Tibial nerve (tissue), 4 donors: ENCODE results near the gene HK3. TPM values are rescaled to one million over a fixed set of nuclear protein-coding genes. Genes with fewer than 3 reads are reported as not detected.

Experiments
- DNase-seq, 2 donors: peaks; one replicate each; pipeline ENCODE4 v3.0.0-alpha.2; 2019; ENCODE audit warnings: low spot score in 2 of 2
- H3K27ac ChIP-seq, 4 donors: fragments of 200-600 bp; sonication (generic) in 3 of 4; one replicate each; pipeline ENCODE4 v1.5.1; 2017 to 2019; ENCODE audit warnings: mild to moderate bottlenecking in 1 of 4
- H3K27me3 ChIP-seq, 2 donors: fragments of 200-600 bp; sonication (generic) in 1 of 2; one replicate each; pipeline versions ENCODE4 v1.5.1 to v1.6.0; 2017 to 2019
- H3K36me3 ChIP-seq, 3 donors: fragments of 200-600 bp; sonication (generic); one replicate each; pipeline ENCODE4 v1.5.1; 2018 to 2019
- H3K4me1 ChIP-seq, 4 donors: fragments of 200-600 bp; sonication (generic) in 3 of 4; one replicate each; pipeline ENCODE4 v1.5.1; 2017 to 2019
- H3K4me3 ChIP-seq, 4 donors: fragments of 200-600 bp; sonication (generic) in 3 of 4; one replicate each; pipeline ENCODE4 v1.5.1; 2017 to 2019; ENCODE audit warnings: mild to moderate bottlenecking in 1 of 4, moderate library complexity in 1 of 4
- H3K9me3 ChIP-seq, 4 donors: fragments of 200-600 bp; sonication (generic) in 3 of 4; one replicate each; pipeline ENCODE4 v1.5.1; 2017 to 2019
- CTCF ChIP-seq, 5 experiments: fragments of 200-600 bp in 3 of 5; fragments of 450-650 bp in 2 of 5; sonication (generic) in 3 of 5; IDR thresholded peaks; one replicate each; pipeline ENCODE4 v1.5.1; 2016 to 2019; ENCODE audit warnings: antibody characterized with exemption in 5 of 5, mild to moderate bottlenecking in 3 of 5, moderate library complexity in 2 of 5
- EP300 ChIP-seq, 2 donors: sonication (generic); formaldehyde crosslinking; IDR thresholded peaks; one replicate each; pipeline ENCODE4 v1.6.1; 2017; ENCODE audit warnings: antibody characterized with exemption in 2 of 2, mild to moderate bottlenecking in 1 of 2
- POLR2A ChIP-seq, 2 donors: fragments of 450-650 bp; IDR thresholded peaks; one replicate each; pipeline ENCODE4 v1.6.1; 2017; ENCODE audit warnings: antibody characterized with exemption in 2 of 2, mild to moderate bottlenecking in 2 of 2, moderate library complexity in 2 of 2
- WGBS, 2 donors: methylation state at CpG; one replicate each; pipeline ENCODE4 v1.1.5; 2018; 5-methylcytosine and 5-hydroxymethylcytosine counted together
- total RNA-seq, 4 donors: library from RNA; depleted of rRNA; stranded (reverse); fragments of >200 nt; gene quantifications; one replicate each; pipeline ENCODE4 v1.1.0, GENCODE V29; 2016

The HK3 gene
- total RNA-seq, 4 donors from 2014 or later: 6.7 to 24.0 (median 15.0) TPM

DNA sequence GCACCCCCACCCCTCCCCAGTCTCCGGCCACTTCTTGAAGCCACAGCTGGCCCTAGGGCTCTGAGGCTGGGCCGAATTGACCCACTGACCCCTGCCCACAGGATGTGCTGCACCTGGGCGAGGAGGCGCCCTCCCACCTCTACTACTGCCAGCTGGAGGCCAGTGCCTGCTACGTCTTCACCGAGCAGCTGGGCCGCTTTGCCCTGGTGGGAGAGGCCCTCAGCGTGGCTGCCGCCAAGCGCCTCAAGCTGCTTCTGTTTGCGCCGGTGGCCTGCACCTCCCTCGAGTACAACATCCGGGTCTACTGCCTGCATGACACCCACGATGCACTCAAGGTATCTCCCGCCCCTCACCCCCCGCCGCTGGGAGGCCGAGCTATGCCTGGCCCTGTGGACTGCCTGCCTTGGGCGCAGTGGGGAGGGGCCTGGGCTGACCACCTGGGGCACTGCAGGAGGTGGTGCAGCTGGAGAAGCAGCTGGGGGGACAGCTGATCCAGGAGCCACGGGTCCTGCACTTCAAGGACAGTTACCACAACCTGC lies 21.3 kb downstream of the HK3 start:
- Histone ChIP-seq H3K9me3 (no peaks in the 10 kb centered on the region), H3K4me3 (no peak overlapping the region), H3K36me3 (peaks cover 0 to 9% (median 0%) of the 10 kb centered on the region in 3 donors), H3K27ac (no peak overlapping the region), H3K27me3 (peaks cover 0 to 38% of the 10 kb centered on the region in 2 donors), H3K4me1 (no peaks in the 10 kb centered on the region)
- 27 to 65% methylated on average over 2 to 3 of the region's 21 CpGs for WGBS, 2 donors
- TF ChIP-seq CTCF (IDR thresholded peaks at IDR 0.05) (no peak), POLR2A (IDR thresholded peaks at IDR 0.05) (no peak), EP300 (IDR thresholded peaks at IDR 0.05) (no peak)
- no peak for DNase-seq

DNA sequence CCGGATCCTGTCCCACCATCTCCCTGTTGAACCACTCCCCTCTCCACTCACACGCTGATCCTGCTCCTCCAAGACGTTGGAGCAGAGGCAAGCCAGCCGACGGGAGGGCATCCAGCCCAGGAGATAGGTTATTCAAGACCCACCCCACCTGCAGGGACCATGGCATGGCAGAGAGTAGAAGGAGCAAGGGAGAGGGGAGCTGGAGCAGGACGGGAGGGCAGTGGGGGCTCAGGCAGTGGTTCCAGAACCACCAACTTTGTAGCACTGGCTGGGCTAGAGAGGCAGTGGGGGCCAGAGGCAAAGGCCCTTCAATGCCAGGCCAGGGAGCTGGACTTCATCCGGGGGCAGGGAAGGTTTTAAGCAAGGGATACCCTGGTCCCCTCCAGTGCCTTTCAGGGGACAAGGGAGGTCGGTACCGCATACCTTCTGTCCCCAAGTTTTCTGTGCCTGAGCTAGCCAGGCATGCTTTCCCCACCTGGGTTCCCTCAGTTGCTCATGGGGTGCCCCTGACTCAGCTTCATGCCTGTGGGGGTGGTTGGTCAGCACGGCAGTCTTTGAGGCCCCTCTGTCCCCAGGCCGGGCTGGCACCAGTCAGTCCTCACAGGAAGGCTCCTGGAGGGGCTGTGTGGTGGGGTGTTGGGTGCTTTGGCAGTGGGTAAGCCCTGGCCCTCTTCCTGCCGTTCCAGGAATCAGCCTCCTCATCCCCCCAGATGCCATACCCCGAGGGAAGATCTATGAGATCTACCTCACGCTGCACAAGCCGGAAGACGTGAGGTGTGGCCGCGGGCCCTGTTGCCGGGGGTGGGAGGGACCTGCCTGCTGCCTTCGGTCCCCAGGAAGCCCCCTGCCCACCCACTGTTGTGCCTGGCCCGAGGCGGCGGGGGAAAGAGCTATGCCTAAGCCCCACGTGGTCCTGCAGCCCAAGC lies 22.4 kb downstream of the HK3 start:
- Histone ChIP-seq H3K4me3 (no peak overlapping the region), H3K36me3 (peaks cover 0 to 8% (median 0%) of the 10 kb centered on the region in 3 donors), H3K27ac (no peak overlapping the region), H3K4me1 (no peaks in the 10 kb centered on the region), H3K9me3 (no peaks in the 10 kb centered on the region), H3K27me3 (peaks cover 0 to 38% of the 10 kb centered on the region in 2 donors)
- no peak for DNase-seq
- no peak for TF ChIP-seq POLR2A (IDR thresholded peaks at IDR 0.05)
- TF ChIP-seq CTCF (IDR thresholded peaks at IDR 0.05): no peak
- WGBS, 2 donors: 62 to 63% methylated on average over 12 to 24 of the region's 24 CpGs

DNA sequence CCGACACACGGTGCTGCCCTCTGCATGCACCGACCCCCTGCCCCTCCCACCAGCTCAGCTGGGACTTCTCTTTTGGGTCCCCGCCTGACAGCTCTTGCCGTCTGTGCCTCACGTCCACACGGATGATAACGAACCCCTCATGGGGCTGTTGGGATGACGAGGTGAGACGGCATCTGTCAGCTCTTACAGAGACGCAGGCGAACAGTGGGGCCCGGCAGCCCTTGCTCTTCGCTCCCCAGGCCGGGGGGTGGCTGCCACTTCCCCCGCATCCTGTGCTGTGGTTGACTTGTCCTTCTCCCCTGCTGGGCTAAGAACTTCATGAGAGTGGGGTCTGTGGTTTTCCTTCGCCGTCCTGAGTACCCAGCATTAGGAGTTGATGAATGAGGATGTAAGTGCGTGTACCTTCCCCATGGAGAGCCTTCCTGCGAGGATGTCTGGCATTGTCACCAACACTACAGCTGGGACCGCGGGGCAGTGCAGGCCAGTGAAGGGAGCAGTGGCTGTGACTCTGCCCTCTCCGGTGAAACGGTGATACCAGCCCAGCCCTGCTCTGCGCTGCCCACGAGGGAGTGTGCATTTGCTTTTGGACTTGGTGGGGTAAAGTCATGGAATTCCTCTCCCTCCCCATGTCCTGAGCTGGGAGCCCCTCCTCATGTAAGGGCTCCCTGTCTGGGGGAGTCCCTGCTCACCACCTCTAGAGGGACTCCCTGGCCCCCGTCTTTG lies 23.2 kb downstream of the HK3 start:
- H3K27me3 ChIP-seq: peaks cover 0 to 38% of the 10 kb centered on the region in 2 donors
- no peak overlapping the region for H3K4me3 ChIP-seq
- no peak for DNase-seq
- H3K27ac ChIP-seq: no peak overlapping the region
- no peaks in the 10 kb centered on the region for H3K36me3 ChIP-seq
- no peaks in the 10 kb centered on the region for H3K4me1 ChIP-seq
- TF ChIP-seq POLR2A (IDR thresholded peaks at IDR 0.05) (no peak), CTCF (IDR thresholded peaks at IDR 0.05) (no peak), EP300 (IDR thresholded peaks at IDR 0.05) (no peak)
- no peaks in the 10 kb centered on the region for H3K9me3 ChIP-seq
- 40 to 46% methylated on average over 25 to 26 of the region's 27 CpGs for WGBS, 2 donors

- H3K36me3 ChIP-seq: no peaks in the 10 kb centered on the region
- no peak for DNase-seq
- H3K4me3 ChIP-seq: no peak overlapping the region
- no peaks in the 10 kb centered on the region for H3K9me3 ChIP-seq
- H3K27ac ChIP-seq: no peak overlapping the region
- H3K27me3 ChIP-seq: peaks cover 0 to 38% of the 10 kb centered on the region in 2 donors
- TF ChIP-seq CTCF (IDR thresholded peaks at IDR 0.05): no peak
- no peak for TF ChIP-seq EP300 (IDR thresholded peaks at IDR 0.05)
- TF ChIP-seq POLR2A (IDR thresholded peaks at IDR 0.05): no peak
- WGBS, 2 donors: 54 to 56% methylated on average over 17 of the region's 17 CpGs
- no peaks in the 10 kb centered on the region for H3K4me1 ChIP-seq
Observed at GRCh38 chr5:176875014-176875550, 24.1 kb downstream of the HK3 start.
